ENCODE measurements around the gene ARSG. TPM values are rescaled to one million over a fixed set of nuclear protein-coding genes. Genes with fewer than 3 reads are reported as not detected.
A peak's percentile ranks its signal among the peaks of the same experiment; 100 is the strongest.

Gene ARSG
- total and polyA plus RNA-seq, 2 of the 13 experiments (the other 11 are each of a cell fraction or from before 2014, with no cell fraction given): 3.7 to 15.2 TPM

GRCh38 chr17:68383443-68384321 lies 92.4 kb downstream of the ARSG start (continued):
- TF ChIP-seq IRF9 (CRISPR knock-in tag; IDR thresholded peaks at IDR 0.05; ENCODE audit: borderline replicate concordance): peak; percentile 96
- TF ChIP-seq ZNF367 (CRISPR knock-in tag; IDR thresholded peaks at IDR 0.05; ENCODE audit: borderline replicate concordance): no peak
- peak; percentile 57; the same call in 1 of the 2 replicates for TF ChIP-seq TMF1 (CRISPR knock-in tag; IDR thresholded peaks at IDR 0.05; ENCODE audit: low read depth)
- TF ChIP-seq BRCA1 (CRISPR knock-in tag; IDR thresholded peaks at IDR 0.05): peak; percentile 29; the same call in 1 of the 2 replicates
- TF ChIP-seq MTF2 (CRISPR knock-in tag; IDR thresholded peaks at IDR 0.05; ENCODE audit: borderline replicate concordance): no peak
- 0 out of 2 replicates have a peak, but pooled peaks have one; percentile 25 for TF ChIP-seq SAFB2 (CRISPR knock-in tag; IDR thresholded peaks at IDR 0.05; ENCODE audit: borderline replicate concordance, low read depth)
- TF ChIP-seq HOXA9 (CRISPR knock-in tag; IDR thresholded peaks at IDR 0.05; ENCODE audit: borderline replicate concordance): 0 out of 2 replicates have a peak, but pooled peaks have one; percentile 36
- no peak for TF ChIP-seq ZNF597 (CRISPR knock-in tag; IDR thresholded peaks at IDR 0.05)
- TF ChIP-seq MLXIP (CRISPR knock-in tag; IDR thresholded peaks at IDR 0.05; ENCODE audit: borderline replicate concordance): peak; percentile 88
- TF ChIP-seq MLLT10 (CRISPR knock-in tag; IDR thresholded peaks at IDR 0.05): no peak
- peak; percentile 92 for TF ChIP-seq ELF3 (CRISPR knock-in tag; IDR thresholded peaks at IDR 0.05)
- TF ChIP-seq ZNF644 (CRISPR knock-in tag; IDR thresholded peaks at IDR 0.05; ENCODE audit: low read depth): peak; percentile 88
- TF ChIP-seq ATF1 (CRISPR knock-in tag; IDR thresholded peaks at IDR 0.05): peak; percentile 84
- peak; percentile 53; the same call in 1 of the 2 replicates for TF ChIP-seq NFKBIZ (CRISPR knock-in tag; IDR thresholded peaks at IDR 0.05)
- peak; percentile 85 for TF ChIP-seq ZNF792 (CRISPR knock-in tag; IDR thresholded peaks at IDR 0.05)
- peak; percentile 98 for TF ChIP-seq BHLHE40 (IDR thresholded peaks at IDR 0.05; ENCODE audit: low read length)
- TF ChIP-seq FIP1L1 (IDR thresholded peaks at IDR 0.05; ENCODE audit: borderline replicate concordance, insufficient read depth, low read depth, low read length): no peak
- peak; percentile 80 for TF ChIP-seq ZNF556 (CRISPR knock-in tag; IDR thresholded peaks at IDR 0.05; ENCODE audit: borderline replicate concordance)
- TF ChIP-seq YEATS4 (CRISPR knock-in tag; IDR thresholded peaks at IDR 0.05; ENCODE audit: borderline replicate concordance): peak; percentile 49; the same call in 1 of the 2 replicates
- TF ChIP-seq ZNF883 (CRISPR knock-in tag; IDR thresholded peaks at IDR 0.05; ENCODE audit: not compliant biosample characterization): no peak
- TF ChIP-seq SRY (CRISPR knock-in tag; IDR thresholded peaks at IDR 0.05): 0 out of 2 replicates have a peak, but pooled peaks have one; percentile 34
- TF ChIP-seq ELK4 (CRISPR knock-in tag; IDR thresholded peaks at IDR 0.05; ENCODE audit: borderline replicate concordance): no peak
